Measurements from ENCODE around the gene PLA2G12B.

PLA2G12B gene

DNA sequence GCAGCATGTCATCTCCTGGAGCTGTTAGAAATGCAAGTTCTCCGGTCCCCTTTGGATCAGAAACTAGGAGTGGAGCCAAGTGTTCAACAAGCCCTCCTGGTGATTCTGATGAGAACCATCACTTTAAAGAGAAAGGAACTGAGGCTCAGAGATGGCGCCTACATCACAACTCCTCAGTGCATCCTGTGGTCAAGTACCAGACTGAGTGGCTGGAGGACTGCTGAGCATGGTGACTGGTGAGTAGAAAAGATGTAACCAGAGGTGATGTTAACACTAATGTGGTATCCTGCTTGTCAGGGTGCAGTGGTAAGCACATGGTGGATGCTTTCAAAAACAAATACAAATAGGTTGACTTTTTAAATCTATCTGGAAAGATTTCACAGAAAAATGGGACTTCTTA lies 64.5 kb downstream of the PLA2G12B start:
- DNase-seq (ENCODE audit: low read depth in 2 of 2): no peak

- no peak for DNase-seq (ENCODE audit: low read depth in 2 of 2)
Observed at GRCh38 chr10:72889391-72889831, 65.2 kb downstream of the PLA2G12B start.

DNA sequence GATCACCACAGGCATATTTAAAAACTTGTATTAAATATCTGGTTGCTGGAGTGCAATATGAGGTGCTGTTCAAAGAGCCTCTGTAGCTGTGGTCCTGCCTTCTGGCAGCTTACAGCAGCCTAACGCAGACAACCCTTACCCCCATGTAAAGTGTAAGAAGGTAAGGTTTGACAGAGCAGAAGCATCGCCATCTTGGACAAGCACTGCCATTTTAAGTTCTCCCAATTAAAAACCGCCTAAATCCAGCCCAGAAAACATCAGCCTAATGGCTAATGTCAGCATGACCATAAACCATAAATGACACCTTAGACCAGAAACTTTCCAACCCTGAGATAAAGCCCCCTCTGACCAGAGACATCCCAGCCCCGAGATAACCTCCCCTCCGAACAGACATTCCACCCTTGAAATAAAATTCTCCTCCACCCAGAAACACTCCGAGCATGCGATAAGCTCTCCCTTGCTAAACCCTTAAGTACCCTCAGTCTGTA lies 66.4 kb downstream of the PLA2G12B start:
- no peak for DNase-seq (ENCODE audit: low read depth in 2 of 2)

DNA sequence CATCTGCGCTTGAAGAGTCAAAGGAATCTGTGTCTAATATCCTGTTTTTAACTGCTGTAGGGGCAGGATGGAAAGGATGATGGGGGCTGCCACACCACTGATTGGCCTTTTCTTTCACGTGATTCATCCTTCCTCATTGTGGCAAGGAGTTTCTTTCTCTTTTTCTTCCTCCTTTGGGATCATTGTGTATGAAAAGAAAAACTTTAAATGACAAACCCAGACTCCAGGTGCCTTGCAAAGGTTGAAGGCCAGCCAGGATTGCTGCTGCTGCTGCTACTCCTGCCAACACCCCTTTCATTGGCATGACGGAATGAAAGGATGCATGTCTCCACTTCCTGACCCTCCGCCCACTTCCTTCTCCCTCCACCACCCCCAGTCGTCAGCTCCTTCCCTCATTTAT lies 67.6 kb downstream of the PLA2G12B start:
- no peak for DNase-seq (ENCODE audit: low read depth in 2 of 2)

GRCh38 chr10:72886621-72887020 lies 68.0 kb downstream of the PLA2G12B start:
- no peak for DNase-seq (ENCODE audit: low read depth in 2 of 2)

- DNase-seq (ENCODE audit: low read depth in 2 of 2): no peak
Observed at GRCh38 chr10:72885953-72886352, 68.7 kb downstream of the PLA2G12B start.

Measured in activated CD4-positive, alpha-beta T cell treated with anti-CD3 and anti-CD28 coated beads for 24 hours (primary cell).